NCI-H1092 treated with DMSO at 0.1 percent for 48 hours (cell line): ENCODE results near the gene ZCCHC24.

ENCODE experiments used
- DNase-seq: peaks from one replicate; lab custom pipeline; 2025; lab: John Stamatoyannopoulos, UW

Gene ZCCHC24

DNA sequence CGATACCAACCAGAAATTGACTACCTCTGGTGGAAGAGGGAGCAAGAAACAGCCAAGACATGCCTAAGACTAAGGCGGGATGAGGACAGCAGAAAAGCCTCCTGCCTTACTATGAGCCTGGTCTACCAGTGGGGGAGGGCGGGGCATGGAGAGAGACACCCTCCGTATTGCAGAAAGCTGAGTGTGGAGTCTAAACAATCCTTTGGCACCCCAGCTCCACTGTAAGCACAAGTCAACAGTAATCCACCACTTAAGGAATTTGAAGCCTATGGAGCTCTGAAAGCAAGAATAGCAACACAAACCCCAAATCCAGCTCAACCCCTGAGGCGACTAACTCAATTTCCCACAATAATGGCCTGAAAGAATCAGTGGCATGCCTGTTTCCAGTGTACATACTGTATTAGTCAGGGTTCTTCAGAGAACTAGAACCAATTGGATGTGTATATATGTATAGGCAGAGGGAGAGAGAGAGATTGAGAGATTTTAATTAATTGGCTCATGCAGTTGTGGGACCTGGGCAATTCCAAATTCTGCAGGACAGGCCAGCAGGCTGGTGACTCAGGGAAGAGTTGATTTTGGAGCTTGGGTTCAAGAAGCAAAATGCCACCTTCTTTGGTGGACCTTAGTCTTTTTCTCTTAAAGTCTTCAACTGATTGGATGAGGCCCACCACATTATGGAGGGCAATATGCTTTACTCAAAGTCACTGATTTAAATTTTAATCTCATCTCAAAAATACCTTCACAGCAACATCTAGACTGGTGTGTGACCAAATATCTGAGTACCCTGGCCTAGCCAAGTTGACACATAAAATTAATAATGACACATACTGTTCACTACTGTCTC, 84.7 kb downstream of the ZCCHC24 start:
- DNase-seq: no peak

DNA sequence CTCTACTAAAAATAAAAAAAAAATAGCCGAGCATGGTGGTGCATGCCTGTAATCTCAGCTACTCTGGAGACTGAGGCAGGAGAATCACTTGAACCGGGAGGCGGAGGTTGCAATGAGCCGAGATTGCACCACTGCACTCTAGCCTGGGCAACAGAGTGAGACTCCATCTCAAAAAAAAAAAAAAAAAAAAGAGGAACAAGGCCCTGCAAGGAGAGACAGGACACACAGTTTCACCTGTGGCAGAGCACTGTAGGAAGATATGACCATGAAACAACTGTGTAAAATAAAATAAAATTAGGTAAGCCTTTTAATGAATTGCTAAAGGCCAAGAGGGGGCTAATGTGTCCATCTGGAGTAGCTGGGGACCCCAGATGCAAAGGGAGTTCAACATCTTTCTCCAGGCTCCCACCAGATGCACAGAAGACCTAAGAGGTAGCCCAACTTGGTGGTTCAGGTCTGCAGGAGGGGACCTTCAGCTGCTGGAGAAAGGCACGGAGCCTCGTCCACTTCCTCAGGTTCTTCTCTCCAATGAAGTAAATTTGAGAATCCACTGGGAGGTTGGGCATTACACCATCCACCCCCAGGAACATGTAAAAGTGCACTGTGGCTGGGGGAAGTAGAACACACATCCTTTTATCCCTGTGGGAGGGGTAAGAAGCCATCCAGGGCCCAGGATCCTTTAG, 85.5 kb downstream of the ZCCHC24 start:
- DNase-seq: no peak

DNA sequence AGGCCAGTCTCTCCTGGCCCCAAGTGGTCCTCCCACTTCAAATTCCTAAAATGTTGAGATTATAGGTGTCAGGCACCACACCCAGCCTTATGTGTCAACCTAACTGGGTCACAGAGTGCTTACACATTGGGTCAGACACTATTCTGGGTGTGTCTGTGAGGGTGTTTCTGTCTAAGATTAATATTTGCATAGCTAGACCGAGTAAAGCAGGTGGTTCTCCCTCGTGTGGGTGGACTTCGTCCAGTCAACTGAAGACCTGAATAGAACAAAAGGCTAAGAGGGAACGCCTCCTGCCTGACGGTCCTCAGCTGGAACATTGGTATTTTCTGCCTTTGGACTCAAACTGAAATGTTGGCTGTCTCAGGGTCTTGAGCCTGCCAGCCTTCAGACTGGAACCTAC, 86.6 kb downstream of the ZCCHC24 start:
- no peak for DNase-seq

DNA sequence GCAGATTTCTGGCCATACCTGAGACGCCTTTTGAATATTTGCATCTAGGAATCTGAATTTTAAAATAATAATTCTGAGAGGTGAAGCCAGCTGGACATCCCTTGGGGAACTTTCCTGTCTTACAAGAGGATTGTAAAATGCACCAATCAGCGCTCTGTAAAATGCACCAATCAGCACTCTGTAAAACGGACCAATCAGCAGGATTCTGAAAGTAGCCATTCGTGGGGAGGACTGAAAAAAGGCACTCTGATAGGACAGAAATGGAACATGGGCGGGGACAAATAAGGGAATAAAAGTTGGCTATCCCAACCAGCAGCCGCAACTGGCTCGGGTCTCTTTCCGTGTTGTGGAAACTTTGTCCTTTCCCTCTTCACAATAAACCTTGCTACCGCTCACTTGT, 88.2 kb downstream of the ZCCHC24 start:
- DNase-seq: no peak

DNA sequence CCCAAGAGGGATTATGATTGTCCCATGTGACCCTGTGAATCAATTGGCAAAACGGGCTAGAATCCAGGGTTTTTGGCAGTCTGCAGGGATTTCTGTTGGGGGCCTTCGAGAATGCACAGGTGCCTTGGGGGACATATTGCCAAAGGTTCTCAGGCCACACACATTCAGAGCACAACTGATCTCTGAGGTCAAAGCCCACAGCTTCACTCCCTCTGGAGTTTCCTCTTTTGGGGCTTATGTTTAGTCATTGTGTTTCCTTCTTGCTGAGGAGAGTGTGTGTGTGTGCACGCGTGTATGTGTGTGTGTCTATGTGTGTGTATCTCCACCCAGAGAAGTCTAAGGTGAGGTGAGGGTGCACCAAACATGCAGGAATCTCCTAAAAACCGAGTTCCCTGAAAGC, 89.3 kb downstream of the ZCCHC24 start:
- DNase-seq: no peak

DNA sequence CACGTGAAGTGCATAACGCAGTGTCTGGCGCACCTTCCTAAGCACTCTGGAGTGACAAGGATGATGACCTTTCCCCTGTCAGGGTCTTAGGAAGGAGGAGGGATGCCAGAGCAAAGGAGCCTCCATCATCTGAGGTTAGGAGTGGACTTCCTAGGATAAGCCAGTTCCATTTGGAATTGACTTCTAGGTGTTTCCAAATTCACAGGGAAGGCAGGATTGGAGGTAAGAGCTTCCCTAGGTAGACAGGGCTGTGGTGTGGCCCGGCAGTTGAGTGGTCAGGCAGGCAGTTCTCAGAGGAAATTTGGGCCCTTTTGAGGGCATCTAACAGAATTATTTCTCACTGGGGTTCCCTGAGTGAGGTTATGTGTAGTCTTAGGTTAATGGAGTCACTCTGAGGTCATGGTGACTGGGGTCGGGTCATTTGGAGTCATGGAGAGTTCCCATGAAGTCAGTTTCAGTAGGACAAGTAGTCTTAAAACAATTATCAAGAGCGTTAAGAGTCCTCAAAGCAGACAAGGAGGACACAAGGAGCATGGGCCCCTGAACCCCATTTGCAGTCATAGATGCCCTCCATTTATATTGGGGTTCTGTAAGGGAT, 89.9 kb downstream of the ZCCHC24 start:
- DNase-seq: no peak

DNA sequence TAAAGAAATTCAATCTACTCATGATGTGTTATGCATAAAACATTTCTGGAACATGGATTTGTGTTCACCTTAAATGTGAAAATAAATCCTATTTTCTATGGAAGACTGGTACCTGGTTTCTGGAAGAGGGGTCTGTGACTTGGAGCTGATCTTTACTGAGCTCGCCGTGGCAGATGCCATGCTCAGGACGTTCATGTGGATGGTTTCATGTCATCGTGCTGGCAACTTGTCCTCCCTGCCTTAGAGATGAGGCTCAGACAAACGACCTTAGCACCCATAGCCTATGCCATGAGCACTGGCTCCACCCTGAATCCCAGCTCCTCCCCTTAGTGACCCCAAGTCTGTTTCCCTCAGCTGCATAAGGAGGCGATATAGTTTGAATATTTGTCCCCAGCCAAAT, 90.8 kb downstream of the ZCCHC24 start:
- DNase-seq: no peak

DNA sequence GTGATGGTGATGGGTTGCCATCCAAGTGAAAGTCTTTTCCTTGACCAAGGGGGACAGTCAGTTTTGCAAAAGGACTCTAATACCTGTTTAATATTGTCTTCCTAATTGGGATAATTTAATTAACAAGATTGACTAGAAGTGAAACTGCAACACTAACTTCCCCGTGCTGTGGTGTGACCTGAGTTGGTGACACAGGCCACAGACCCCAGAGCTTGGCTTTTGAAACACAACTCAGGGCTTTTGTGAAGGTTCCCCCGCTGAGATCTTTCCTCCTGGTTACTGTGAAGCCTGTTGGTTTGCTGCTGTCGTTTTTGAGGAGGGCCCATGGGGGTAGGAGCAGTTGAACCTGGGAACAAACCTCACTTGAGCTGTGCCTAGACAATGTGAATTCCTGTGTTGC, 91.3 kb downstream of the ZCCHC24 start:
- DNase-seq: no peak

DNA sequence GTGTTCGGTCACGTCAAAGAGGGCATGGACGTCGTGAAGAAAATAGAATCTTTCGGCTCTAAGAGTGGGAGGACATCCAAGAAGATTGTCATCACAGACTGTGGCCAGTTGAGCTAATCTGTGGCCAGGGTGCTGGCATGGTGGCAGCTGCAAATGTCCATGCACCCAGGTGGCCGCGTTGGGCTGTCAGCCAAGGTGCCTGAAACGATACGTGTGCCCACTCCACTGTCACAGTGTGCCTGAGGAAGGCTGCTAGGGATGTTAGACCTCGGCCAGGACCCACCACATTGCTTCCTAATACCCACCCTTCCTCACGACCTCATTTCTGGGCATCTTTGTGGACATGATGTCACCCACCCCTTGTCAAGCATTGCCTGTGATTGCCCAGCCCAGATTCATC, 91.7 kb downstream of the ZCCHC24 start:
- DNase-seq: no peak

DNA sequence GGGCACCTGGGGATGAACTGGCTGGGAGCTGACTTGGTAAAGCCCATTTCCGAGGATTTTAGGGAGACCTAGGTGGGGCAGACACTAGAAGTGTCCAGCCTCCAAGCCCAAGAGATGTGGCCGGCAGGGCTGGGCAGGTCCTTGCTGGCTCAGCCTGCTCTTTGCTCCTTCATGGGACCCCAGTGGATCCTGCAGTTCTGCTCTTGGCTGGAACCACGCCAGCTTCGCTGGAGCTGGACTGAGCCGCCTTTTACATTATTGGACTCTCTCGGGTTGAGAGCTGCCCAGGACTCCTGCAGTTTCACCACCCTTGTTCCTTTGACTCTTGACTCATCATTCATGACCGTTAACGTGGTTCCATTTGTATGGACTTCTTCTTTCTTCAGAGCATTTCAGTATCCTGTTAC, 92.4 kb downstream of the ZCCHC24 start:
- DNase-seq: no peak

DNA sequence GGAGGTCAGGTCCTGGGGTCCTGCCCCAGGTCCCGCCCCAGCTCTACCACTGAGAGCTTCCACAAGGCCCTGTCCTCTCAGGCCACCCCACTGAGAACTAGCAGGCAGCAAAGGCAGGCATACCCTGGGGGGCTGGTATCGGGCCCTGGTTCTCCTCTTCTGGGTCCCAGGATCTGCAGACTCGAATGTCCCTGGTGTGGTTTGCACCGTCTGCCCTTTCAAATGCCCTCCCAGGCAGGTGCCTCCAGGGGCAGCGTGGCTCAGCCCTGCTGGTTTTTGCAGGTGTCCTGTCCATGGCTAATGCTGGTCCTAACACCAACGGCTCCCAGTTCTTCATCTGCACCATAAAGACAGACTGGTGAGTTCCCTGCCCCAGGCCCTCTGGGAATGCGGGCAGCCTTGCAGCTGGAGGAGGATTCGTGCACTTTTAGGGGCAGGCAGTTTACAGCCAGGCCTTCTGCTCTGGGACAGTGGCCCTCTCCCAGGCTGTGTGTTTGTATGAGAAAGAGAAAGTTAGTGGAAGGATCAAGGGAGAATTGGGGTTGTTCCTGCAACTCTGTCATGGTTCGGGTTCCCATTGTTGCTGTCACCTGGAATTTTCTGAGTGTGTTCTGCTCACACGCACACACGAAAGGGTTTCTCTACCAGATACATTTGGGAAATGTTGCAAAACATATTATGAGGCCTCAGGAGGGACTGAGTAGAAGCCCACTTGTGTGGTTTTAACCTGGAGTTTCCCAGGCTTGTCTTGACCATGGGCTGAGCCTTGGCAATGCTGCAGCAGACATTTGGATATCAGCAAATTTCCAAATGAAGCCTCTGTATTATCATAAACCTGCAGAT, 93.2 kb downstream of the ZCCHC24 start:
- DNase-seq: no peak

DNA sequence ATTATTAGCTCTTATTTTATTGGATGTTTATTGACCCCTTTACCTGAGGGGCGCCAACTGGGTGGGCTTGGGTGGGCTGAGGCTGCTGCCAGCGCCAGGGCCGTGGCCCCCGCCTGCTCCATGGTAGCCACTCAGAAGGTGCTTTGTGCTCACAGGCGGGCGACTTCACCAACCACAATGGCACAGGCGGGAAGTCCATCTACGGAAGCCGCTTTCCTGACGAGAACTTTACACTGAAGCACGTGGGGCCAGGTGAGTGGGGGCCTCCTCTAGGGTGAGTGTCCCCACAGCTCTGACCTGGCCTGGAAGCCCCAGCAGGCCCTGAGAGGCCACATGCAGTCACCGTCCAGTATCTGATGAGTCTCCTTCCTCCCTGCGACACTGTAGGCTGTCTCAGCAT, 94.1 kb downstream of the ZCCHC24 start:
- no peak for DNase-seq

DNA sequence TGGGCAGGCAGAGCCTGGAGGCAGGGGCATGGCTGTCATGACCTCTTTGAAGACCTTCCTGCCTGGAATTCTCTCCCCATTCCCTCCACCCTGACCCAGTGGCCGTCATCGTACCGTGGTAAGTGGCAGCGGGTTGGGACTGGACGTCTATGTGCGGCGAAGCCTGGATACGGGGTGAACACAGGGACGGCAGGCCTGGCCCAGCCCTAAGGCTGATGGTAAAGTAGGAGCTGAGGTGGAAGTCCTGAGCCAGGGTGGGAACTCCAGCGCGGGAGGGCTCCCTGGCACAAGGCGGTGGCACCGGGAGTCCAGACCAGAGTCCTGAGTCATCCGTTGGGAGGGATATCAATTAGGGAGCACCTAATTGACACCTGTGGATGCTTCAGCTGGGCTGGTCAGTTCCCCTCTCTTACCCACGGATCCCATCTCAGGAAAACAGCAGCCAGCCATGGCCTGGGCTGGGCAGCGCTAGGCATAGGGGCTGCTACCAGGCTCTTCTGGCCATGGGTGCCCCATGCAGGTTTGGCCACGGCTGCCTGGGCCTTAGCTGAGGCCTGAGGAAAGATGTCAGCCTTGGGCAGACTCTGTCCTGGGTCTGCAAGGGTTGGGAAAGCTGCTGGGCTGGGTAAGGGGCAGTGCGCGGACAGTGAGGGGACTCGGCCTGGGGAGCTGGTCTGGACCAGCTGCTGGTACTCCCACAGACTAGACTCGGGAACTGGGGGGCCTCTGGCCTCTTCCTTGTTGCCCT, 94.8 kb downstream of the ZCCHC24 start:
- no peak for DNase-seq

DNA sequence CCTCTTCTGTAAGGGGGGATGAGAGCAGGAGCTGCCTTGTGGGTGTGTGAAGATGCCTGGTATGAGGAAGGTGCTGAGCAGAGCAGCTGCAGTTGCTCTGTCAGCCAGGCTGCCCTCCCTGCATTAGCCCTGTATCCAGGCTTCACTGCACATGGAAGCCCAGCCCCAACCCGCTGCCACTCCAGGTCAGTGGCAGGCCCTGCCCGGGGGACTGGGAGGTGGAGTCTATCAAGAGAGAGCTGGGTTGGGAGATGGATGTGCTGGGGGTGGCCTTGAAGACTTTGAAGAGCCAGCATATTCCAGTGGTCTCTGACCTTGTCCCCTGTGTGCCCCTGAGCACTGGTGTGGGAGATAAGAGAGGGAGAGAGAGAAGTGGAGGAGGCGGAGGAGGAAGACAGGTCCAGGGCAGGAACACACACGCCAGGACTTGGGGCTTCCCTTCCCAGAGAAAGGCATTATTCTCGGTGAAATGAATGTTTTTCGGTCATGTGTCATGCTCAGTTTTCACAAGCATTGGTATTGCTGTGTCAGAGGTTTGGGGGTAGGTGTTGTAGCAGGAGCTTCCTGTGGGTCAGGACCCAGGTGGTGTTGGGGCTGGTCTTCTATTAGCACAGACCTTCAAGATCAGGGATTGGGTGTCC, 95.5 kb downstream of the ZCCHC24 start:
- DNase-seq: no peak

DNA sequence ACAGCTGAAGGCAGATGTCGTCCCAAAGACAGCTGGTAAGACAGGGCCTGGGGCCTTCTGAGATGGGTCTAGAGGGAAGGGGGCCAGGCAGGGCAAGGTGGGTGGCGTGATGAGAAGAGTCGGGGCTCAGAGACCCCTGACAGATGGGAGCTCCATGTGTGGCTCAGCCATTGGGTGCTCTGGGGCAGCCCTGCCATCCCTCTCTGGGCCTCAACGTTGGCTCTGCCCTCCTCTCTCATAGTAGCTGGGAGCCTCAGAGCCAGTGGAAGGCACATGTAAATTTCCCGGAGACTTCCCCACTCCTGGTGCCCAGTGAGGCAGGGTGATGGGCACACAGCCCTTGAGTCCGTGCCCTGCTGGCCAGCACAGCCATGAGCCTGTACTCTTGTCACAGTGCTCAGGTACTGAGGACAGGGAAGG, 96.3 kb downstream of the ZCCHC24 start:
- no peak for DNase-seq

DNA sequence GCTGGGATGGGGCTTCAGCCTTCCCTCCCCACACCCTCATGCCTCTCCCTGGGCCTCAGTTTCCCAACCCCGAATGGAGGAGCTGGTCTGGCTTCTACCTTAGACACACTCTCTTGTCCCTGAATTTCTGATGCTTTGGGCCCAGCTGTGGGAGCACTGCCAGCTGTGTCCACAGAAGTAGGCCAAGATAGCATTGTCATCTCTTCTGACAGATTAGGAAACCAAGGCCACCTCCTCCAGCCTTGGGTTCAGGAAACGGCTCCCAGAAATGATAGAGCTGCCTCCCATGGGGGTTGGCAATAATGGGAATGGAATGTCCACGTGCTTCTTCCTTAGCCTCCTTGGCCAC, 96.8 kb downstream of the ZCCHC24 start:
- DNase-seq: no peak

DNA sequence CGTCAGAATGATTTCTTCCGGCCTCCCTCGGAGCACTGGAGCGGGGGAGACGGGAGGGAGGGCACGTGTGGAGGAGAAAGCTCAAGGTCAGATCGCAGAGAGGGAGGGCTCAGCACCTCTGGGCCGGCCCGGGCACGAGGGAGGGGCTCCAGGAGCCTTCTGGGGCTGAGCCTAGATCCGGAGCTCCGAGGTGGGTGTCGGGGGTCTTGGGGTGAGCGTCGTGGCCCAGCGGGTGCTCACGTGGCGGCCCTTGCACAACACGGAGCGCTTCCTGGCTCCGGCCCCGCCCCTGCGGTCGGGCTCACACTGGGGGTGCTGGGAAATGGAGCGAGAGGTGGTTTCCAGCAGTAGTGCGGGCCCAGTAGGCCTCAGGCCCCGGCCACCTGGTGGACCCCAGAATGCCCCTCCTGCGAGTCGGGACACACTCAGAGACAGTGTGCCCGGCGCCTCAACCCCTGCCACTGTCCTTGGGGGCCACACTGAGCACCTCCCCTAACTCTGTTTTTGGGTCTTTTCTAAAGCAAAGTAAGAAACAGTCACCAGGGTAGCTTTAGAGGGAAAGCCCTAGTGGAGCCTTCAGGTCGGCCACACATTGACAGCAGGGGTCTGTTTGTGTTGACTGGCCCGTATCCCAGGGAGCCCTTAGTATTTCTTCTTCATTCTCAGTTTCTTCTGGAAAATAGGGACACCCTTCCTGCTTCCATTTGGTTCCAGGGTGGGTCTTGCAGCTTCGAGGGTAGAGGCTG, 97.4 kb downstream of the ZCCHC24 start:
- peak; percentile 1 for DNase-seq

DNA sequence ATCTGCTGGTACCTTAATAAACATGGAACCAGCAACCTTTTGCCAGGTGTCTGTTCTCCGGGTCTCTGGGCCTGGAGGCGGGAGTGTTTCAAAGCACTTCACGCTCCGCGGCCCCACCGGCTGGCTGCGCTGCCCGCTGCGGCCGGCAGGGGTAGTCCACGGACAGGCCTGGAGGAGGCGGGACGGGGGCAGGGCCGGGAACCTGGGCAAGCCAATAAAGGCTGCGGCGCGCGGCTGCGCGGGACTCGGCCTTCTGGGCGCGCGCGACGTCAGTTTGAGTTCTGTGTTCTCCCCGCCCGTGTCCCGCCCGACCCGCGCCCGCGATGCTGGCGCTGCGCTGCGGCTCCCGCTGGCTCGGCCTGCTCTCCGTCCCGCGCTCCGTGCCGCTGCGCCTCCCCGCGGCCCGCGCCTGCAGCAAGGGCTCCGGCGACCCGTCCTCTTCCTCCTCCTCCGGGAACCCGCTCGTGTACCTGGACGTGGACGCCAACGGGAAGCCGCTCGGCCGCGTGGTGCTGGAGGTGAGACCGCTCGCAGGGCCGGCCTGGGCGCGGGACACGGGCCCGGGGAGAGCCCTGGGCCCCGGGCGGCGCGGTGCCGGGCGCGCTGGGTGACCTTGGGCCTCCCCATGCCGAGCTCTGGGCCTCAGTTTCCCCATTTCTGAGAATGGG, 98.1 kb downstream of the ZCCHC24 start, which contains the start of gene PPIF:
Gene PPIF (plus strand): TSS at position 244 of the 668 bp plus-strand sequence. CDS start 80 bp downstream, at position 324.
- DNase-seq: peak; percentile 83

DNA sequence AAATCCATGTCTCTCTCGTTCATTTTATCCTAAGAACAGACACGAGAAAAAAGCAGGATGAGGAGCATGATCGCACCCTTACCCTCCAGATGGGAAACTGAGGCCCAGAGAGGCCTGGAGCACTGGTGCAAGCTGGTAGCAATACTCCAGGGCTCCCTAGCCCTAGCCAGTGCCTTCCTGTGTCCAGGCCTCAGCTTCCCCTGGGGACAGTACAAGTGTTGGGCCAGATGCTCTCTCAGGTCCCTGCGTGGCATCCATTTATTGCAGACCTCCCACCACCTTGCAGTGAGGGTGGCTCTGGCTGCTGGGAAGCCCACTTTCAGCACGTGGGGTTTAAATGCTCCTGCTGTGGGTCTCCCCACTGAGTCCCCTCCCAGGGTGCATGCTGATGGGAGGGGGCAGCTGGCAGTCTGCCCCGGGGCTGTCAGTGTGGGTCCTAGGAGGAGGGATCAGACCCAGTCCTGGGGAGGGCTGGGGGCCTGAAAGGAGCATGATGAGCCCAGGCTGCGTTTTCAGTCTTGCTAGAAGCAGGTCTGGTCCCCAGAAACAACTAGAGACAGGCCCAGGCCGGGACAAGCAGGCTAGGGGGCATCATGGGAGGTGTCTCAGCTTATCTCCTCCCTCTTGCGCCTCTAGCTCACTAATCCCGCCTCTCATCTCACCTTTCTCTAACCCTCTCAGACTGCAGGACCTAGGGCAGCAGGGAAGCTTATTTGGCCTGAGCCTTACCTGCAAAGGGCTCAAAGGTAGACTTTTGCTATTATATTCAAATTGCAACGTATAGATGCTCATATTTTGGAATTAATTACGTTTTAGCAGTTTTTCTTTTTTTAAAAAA, 98.8 kb downstream of the ZCCHC24 start:
- no peak for DNase-seq
